Esophagus squamous epithelium (tissue), 4 donors: ENCODE data around the gene FABP3.

ENCODE experiments used
- CTCF ChIP-seq, 6 experiments: fragments of 450-650 bp in 4 of 6; fragments of 200-600 bp in 2 of 6; sonication (generic) in 2 of 6; IDR thresholded peaks; one replicate each; pipeline ENCODE4 v1.5.1; 2016 to 2019; ENCODE audit warnings: antibody characterized with exemption in 6 of 6, mild to moderate bottlenecking in 4 of 6, moderate library complexity in 4 of 6
- POLR2A ChIP-seq, 4 donors: fragments of 450-650 bp; IDR thresholded peaks; one replicate each; pipeline ENCODE4 v1.6.1; 2017; ENCODE audit warnings: antibody characterized with exemption in 4 of 4, mild to moderate bottlenecking in 4 of 4, moderate library complexity in 3 of 4

- TF ChIP-seq CTCF (IDR thresholded peaks at IDR 0.05) (no peak), POLR2A (IDR thresholded peaks at IDR 0.05) (no peak)
Measured at GRCh38 chr1:31346785-31347184, 26.1 kb downstream of the FABP3 start.
